Measurements from ENCODE around the gene SLC11A2. TPM values are rescaled to one million over a fixed set of nuclear protein-coding genes. Genes with fewer than 3 reads are reported as not detected.

The SLC11A2 gene
- polyA plus RNA-seq, 1 donor (not counting 4 experiments of a cell fraction or from before 2014, with no cell fraction given), result 38.9 TPM

DNA sequence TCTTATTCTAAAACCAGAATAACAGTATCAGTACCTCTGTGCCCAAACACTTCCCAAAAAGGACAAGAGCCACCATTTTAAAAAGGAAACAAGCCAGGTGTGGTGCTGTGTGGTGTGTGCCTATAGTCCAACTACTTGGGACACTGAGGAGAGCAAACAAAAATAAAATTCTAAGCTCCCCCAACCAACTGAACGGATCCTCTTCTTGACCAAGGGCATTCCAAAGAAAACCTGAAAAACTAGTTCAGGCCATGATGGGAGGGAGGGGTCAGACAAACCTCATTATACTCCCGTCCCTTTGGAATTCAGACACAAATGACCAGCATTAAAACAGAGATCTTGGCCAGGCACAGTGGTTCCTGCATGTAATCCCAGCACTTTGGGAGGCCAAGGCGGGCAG lies 20.5 kb downstream of the SLC11A2 start:
- TF ChIP-seq EZH2 (IDR thresholded peaks at IDR 0.05; ENCODE audit: low read length) (no peak), CTCF (optimal IDR thresholded peaks at IDR 0.05 in 1 of 3, IDR thresholded peaks at IDR 0.05 in 1 of 3, conservative IDR thresholded peaks at IDR 0.05 in 1 of 3; ENCODE audit: extremely low read depth in 1 of 3, insufficient read depth in 2 of 3, low read length in 3 of 3) (no peak)
- Histone ChIP-seq H3K9me3 (ENCODE audit: control insufficient read depth, low read depth, low read length) (no peaks in the 10 kb centered on the region), H3K79me2 (ENCODE audit: control insufficient read depth, insufficient read depth, low read length) (peaks cover 2% of the 10 kb centered on the region), H3K4me3 (ENCODE audit: control insufficient read depth in 2 of 3, extremely low read depth in 1 of 3, insufficient read depth in 2 of 3, low read depth in 1 of 3, low read length in 3 of 3) (no peak overlapping the region), H3K27me3 (ENCODE audit: control insufficient read depth, extremely low read depth, insufficient read depth, low read length) (no peaks in the 10 kb centered on the region), H3K4me2 (ENCODE audit: control insufficient read depth, extremely low read depth, insufficient read depth, low read depth, low read length) (no peak overlapping the region), H4K20me1 (ENCODE audit: control insufficient read depth, extremely low read depth, insufficient read depth, low read length) (no peaks in the 10 kb centered on the region), H3K9ac (ENCODE audit: control insufficient read depth, extremely low read depth, insufficient read depth, low read length) (no peak overlapping the region), H3K9me1 (ENCODE audit: control insufficient read depth, extremely low read depth, insufficient read depth, low read length) (no peaks in the 10 kb centered on the region), H2AFZ (ENCODE audit: control insufficient read depth, low read length) (no peak overlapping the region), H3K36me3 (ENCODE audit: control insufficient read depth in 2 of 2, extremely low read depth in 1 of 2, insufficient read depth in 2 of 2, low read length in 2 of 2) (peaks cover 7 to 10% of the 10 kb centered on the region in 2 experiments), H3K4me1 (ENCODE audit: control insufficient read depth, extremely low read depth, insufficient read depth, low read length) (no peaks in the 10 kb centered on the region), H3K27ac (ENCODE audit: control insufficient read depth, insufficient read depth, low read length) (no peak overlapping the region)
- no peak for FAIRE-seq
- no peak for DNase-seq (ENCODE audit: low read depth, low spot score)
- dilution Hi-C loops (cut with MboI; ENCODE audit: extremely low pct_ligation_motif_present, low sequenced_read_pairs), result no loop called here

- FAIRE-seq, result no peak
- no peak for DNase-seq (ENCODE audit: low read depth, low spot score)
- Histone ChIP-seq H3K4me3 (ENCODE audit: control insufficient read depth in 2 of 3, extremely low read depth in 1 of 3, insufficient read depth in 2 of 3, low read depth in 1 of 3, low read length in 3 of 3) (no peak overlapping the region), H3K9me1 (ENCODE audit: control insufficient read depth, extremely low read depth, insufficient read depth, low read length) (no peaks in the 10 kb centered on the region), H3K9ac (ENCODE audit: control insufficient read depth, extremely low read depth, insufficient read depth, low read length) (no peak overlapping the region), H2AFZ (ENCODE audit: control insufficient read depth, low read length) (no peak overlapping the region), H3K36me3 (ENCODE audit: control insufficient read depth in 2 of 2, extremely low read depth in 1 of 2, insufficient read depth in 2 of 2, low read length in 2 of 2) (peaks cover 7 to 10% of the 10 kb centered on the region in 2 experiments), H3K27ac (ENCODE audit: control insufficient read depth, insufficient read depth, low read length) (no peak overlapping the region), H4K20me1 (ENCODE audit: control insufficient read depth, extremely low read depth, insufficient read depth, low read length) (no peaks in the 10 kb centered on the region), H3K79me2 (ENCODE audit: control insufficient read depth, insufficient read depth, low read length) (peaks cover 2% of the 10 kb centered on the region), H3K9me3 (ENCODE audit: control insufficient read depth, low read depth, low read length) (no peaks in the 10 kb centered on the region), H3K4me2 (ENCODE audit: control insufficient read depth, extremely low read depth, insufficient read depth, low read depth, low read length) (no peak overlapping the region), H3K27me3 (ENCODE audit: control insufficient read depth, extremely low read depth, insufficient read depth, low read length) (no peaks in the 10 kb centered on the region), H3K4me1 (ENCODE audit: control insufficient read depth, extremely low read depth, insufficient read depth, low read length) (peaks cover 3% of the 10 kb centered on the region)
- TF ChIP-seq EZH2 (IDR thresholded peaks at IDR 0.05; ENCODE audit: low read length) (no peak), CTCF (optimal IDR thresholded peaks at IDR 0.05 in 1 of 3, IDR thresholded peaks at IDR 0.05 in 1 of 3, conservative IDR thresholded peaks at IDR 0.05 in 1 of 3; ENCODE audit: extremely low read depth in 1 of 3, insufficient read depth in 2 of 3, low read length in 3 of 3) (no peak)
- dilution Hi-C loops (cut with MboI; ENCODE audit: extremely low pct_ligation_motif_present, low sequenced_read_pairs), result no loop called here
Observed at GRCh38 chr12:51005030-51005429, 21.2 kb downstream of the SLC11A2 start.
